Erythroblast (primary cell): Measurements from ENCODE around the gene VPS50.

Experiments used
- GATA1 ChIP-seq: IDR thresholded peaks from 2 replicates; pipeline ENCODE4 v1.6.1; 2011; ENCODE audit warnings: low read depth, mild to moderate bottlenecking, control low read depth, low read length, moderate library complexity
- POLR2A ChIP-seq: IDR thresholded peaks from 2 replicates; pipeline ENCODE4 v1.6.1; 2011; ENCODE audit warnings: mild to moderate bottlenecking, low read length

- TF ChIP-seq POLR2A (no peak), GATA1 (no peak)
These were observed 29.4 kb upstream of the VPS50 start for GRCh38 chr7:93202594-93203250.
